HG02943 (cell line): ENCODE measurements around the gene PER1.

Experiments
- ATAC-seq: cut with Tn5 transposase; IDR thresholded peaks from one replicate; pipeline ENCODE4 v1.9.1; 2021; ENCODE audit warnings: mild to moderate bottlenecking, low read depth, moderate library complexity; ENCODE audit not compliant: unreplicated experiment

Gene PER1

DNA sequence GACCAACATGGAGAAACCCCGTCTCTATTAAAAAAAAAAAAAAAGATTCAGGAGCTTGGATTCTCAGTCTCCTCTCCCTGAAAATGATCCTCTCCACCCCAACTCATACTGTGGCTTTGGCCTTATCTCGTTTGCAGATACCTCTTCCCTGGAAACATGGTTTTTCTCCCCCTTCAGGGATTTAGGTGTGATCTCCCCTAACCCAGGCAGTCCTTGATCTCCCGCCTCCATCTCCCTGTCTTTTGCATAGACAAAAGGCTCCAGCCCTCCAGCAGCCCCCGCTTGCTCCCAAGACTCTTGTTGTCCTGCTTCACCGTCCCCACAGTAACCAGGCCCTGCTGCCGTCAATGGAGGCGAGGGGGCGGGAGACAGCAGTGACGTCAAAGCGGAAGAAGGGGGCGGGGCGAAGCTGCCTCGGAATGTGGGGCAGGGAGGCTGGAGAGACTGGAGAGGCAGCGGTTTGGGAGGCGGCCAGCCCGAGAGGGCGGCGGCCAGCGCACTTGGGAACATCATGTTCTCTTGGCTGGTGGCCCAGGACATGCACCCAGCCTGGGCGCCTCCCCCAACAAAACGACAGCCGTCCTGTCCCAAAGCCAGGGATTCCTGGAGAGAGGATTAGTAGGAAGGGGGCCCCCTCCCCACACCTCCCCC is 1.9 kb upstream of the PER1 start:
- no peak for ATAC-seq

GRCh38 chr17:8153525-8153956 is 1.3 kb upstream of the PER1 start:
- no peak for ATAC-seq

DNA sequence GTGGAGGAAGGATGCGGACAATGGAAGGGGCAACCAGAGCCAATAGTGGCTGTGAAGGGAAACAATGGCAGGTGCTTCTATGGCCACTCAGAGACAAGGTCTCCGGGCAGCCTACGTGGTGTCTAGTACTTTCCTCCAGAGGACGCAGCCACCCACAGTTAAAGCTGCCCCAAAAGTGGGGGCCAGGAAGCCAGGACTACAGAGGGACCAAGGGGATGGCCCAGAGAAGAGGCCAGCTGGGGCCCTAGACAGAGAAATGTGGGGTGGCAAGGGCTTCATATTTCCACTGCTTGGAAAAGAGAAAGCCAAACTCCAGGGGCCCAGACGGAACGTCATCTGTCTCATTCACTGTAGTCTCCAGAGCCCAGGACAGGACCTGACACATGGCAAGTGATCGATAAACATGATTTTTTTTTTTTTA is 837 bp upstream of the PER1 start:
- no peak for ATAC-seq

GRCh38 chr17:8151641-8152111 is 528 bp downstream of the PER1 start:
- ATAC-seq = no peak

- ATAC-seq = no peak
Measured at GRCh38 chr17:8151120-8151640, 1.0 kb downstream of the PER1 start.

- no peak for ATAC-seq
Measured at GRCh38 chr17:8150194-8151119, 1.7 kb downstream of the PER1 start.

DNA sequence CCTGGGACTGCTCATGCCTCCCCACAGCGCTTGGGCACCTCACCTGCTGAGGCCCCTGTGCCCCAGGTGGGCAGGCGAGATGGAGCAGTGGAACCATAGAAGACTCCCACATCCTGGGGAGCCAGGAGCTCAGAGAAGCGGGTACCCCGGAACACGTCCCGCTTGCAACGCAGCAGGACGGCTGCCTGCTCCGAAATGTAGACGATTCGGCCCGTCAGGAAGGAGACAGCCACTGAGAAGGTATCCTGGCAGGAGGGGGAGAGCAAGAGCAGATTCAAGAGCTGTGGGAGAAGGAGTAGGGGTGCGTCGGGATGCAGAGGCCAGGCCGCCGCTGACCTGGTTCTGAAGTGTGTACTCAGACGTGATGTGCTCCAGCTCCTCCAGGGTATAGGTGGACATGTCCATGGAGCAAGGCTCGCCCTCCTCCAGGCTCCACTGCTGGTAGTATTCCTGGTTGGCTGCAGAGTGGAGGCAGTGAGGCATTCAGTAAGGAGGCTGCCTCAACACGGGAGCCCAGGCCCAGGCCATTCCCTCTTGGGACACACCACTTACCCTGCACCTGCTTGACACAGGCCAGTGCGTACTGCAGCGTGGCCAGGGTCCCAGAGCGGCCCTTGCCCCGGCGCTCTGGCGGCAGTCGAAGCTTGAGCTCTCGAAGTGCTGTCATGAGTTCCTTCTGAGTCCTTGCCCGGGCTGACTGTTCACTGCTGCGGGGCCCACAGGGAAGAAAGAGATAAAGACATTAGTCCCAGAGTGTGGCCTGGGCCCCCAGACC is 2.6 kb downstream of the PER1 start:
- no peak for ATAC-seq

DNA sequence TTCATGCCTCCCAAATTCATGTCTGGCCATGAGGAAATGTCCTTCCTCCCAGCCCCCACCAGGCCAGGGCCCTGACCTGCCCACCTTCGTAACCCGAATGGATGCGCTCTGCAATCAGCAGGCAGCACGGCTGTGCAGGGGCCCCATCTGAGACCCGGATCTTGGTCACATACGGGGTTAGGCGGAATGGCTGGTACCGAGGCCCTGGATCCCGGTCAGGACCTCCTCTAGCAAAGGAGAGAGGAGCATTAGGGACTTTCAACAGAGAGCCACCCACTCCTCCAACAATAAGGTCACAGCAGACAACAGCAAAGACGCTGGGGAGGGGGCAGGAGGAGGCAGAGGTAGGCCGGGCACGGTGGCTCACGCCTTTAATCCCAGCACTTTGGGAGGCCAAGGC is 3.6 kb downstream of the PER1 start:
- ATAC-seq = no peak

DNA sequence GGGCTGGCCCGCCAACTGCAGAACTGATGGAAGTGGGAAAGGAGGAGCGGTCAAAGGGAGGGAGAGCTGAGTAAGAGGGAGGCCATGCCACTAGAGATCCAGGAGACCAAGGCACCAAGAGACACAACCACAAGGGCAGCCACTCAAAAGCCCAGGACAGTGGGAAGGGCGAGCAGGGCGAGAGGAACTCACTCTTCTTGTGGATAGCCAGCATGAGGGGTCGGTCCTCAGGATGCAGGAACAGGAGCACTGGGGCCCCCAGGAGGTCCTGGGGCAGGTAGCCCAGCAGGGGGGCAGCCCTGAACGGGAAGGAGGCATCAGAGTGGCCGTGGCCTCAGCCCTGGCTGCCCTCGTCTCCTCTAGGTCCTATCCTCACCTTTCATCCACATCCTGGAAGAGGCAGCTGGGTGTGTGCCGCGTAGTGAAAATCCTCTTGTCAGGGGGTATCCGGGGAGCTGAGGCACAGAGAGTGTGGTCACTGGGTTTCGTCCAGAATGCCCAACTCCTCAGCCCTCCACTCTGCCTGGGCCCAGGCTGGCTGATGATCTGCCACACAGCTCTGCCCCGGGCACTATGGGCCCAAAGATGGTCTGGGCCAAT is 4.3 kb downstream of the PER1 start:
- no peak for ATAC-seq

DNA sequence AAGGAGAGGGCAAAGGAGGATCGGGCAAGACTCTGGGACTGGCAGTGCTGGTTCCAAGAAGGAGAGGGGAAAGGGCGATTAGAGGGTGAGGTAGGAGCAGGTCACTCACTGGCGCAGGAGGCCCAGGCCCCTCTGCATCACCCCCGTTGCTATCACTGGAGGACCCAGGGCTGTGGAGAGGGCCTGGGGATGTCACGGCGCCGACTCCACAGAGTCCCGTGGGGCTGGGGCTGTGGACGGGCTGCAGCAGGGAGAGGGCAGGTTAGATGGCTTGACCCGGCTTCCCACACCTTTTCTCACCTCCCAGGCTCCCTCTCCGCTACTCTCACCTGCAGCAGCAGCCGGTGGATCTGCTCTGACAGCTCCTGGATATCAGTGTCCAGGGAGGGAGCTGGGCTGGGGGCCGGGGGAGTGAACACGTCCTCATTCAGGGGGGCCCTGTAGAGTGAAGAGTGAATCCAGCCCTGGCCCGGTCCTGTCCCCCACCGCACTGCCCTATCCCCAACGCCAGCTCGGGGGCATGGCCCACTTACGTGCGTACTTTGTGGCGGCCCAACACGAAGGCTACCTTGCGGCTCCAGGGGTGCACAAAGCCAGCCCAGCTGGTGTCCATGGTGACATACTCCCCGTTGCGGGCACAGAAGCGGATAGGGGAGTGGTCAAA is 4.9 kb downstream of the PER1 start:
- ATAC-seq = no peak

- no peak for ATAC-seq
Measured at GRCh38 chr17:8146381-8147140, 5.6 kb downstream of the PER1 start.

DNA sequence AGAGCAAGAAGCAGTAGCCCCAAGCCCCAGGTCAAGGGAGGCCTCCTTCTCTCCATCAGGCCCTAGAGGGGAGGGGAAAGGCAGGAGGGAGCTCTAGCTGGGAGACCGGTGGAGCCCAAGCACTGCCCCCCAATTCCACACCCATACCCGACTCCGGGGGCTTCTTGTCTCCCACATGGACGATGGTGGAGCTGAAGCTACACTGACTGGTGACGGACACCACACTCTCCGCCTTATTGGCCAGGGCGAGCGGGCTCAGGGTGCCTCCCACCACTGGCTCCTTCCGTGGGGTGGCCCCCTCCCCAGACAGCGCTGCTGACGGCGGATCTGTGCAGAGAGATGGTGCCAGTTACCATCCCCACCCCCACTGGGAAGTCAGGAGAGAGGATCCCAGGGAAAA is 6.4 kb downstream of the PER1 start:
- no peak for ATAC-seq

GRCh38 chr17:8144401-8145231 is 7.6 kb downstream of the PER1 start:
- ATAC-seq = no peak

DNA sequence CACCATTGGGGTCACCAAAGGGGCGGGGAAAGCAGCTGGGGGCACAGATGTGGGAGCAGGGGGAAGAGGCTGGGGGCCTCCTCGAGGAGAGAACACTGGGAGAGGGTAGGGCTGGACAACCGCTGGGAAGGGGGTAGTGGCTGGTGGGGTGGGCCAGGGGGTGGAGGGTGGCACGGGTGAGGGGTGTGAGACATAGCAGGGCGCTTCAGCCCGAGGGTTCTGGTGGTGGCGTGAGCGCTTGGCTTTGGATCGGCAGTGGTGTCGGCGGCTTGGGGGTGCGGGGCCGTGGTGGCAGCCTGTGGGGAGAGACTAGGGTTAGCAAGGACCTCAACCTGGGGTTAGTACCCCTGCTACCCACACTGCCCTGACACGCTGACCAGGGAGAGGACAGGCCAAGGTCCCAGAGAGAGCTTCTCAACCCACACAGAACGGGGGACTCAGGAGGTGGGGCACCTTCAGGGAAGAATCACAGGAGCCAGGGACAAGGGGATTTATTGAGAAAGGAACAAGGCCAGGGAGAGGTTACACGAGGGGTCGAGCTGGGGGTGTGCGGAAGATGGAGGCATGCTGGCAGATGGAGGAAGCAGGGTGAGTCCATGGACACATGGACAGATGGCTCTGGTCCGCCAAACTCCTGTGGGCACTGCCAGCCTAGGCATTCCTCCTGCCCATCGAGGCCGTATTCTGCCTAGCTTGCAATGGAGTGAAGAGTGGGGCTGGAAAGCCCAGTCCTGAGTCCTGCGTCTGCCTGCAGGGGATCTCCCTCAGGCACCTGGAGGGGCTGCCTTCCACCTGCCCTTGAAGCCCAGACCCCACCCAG is 8.4 kb downstream of the PER1 start:
- ATAC-seq = no peak

DNA sequence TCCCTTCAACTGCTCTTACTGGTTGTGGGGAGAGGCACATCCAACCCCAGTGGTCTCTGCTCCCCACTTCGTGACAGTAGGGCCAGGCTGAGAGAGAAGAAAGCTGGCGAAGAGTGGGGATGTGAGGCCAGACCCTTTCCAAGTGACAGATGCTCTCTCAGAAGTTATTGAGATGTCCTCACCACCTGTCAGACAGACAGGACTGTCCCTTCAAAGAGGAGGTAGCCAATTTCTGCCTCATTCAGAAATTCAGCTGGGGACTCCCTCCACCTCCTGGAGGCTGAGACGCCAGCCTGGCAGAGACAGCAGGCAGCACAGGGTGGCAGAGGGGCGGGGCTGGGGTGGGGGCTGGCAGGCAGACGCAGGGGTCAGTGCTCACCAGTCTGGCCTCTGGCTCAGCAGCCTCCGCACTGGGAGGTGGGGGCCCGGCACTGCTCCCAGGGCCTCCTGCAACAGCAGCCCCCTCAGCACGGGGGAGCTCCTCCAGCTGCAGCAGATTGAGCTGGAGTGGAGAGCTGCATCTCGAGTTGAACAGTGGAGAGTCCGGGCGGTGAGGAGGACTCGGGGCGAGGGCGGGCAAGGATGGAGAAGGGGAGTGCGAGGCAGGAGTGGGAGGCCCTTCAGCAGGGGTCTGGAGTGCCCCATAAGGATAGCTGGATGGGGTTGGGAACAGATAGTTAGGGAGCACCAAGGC is 9.2 kb downstream of the PER1 start:
- ATAC-seq = no peak

DNA sequence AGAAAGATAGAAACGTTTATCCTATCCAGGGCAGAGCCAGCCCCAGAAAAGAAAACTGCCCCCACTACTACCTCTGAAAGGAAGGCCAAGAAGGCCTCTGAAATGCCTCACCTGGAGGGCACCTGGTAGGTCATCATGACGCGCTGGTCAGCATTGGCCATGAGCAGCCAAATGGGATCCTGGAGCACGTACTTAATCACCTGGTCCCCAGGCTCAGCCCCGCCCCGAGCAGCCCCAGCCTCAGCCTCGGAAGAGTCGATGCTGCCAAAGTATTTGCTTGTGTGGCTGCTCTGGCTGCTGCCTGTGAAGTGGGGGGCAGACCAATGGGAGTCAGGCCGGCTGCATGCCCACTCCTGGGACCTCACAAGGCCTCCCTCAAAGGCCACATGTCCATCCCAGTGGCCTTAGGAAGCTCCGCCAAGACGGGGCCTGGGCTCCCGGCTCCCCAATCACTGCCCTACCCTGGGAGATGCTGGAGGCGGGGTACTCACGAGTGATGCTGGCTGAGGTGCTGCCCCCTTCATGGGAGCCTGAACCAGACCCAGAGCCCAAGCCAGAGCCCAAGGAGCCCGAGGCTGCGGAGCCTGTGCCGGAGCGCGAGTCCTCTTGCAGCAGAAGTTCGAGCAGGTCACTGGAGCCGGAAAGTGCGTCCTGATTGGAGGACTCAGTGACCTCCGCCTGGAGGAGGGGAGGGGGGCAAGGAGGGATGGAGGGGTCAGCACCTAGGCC is 9.9 kb downstream of the PER1 start:
- ATAC-seq = no peak
